OCI-LY3 (cell line): ENCODE measurements around the gene KL.

Source experiments
- EZH2phosphoT487 ChIP-seq: fragments of 200-600 bp; shearing (Covaris generic); IDR thresholded peaks from 2 replicates; pipeline ENCODE4 v1.6.1; 2018; ENCODE audit warnings: antibody characterized with exemption, mixed run types, low read depth
- TF ChIP-seq, protein P1 (sequence below): fragments of 200-600, 300-600 bp; sonication (generic); IDR thresholded peaks from 2 replicates; pipeline ENCODE4 v1.5.1; 2014; ENCODE audit warnings: antibody characterized with exemption, low read length, low read depth

DNA sequence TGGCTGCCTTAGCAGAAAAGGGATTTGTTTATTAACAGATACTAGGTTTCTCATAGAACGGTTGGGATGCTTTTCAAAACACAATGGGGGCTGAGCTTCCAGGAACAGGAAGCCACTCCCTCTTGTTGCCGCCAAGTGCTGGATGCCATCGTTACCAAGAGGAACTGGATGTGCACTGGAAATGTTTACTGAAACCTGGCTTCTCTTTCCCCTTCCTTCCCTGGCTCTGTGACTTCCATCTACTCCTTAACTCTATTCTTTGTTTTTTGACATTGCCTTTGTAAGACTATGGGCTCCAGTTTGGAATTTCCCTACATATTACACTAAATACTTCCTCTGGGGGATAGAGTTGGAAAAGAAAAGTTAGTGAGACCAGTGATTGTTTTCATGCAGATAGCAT, 11.7 kb upstream of the KL start:
- TF ChIP-seq, protein P1, sequence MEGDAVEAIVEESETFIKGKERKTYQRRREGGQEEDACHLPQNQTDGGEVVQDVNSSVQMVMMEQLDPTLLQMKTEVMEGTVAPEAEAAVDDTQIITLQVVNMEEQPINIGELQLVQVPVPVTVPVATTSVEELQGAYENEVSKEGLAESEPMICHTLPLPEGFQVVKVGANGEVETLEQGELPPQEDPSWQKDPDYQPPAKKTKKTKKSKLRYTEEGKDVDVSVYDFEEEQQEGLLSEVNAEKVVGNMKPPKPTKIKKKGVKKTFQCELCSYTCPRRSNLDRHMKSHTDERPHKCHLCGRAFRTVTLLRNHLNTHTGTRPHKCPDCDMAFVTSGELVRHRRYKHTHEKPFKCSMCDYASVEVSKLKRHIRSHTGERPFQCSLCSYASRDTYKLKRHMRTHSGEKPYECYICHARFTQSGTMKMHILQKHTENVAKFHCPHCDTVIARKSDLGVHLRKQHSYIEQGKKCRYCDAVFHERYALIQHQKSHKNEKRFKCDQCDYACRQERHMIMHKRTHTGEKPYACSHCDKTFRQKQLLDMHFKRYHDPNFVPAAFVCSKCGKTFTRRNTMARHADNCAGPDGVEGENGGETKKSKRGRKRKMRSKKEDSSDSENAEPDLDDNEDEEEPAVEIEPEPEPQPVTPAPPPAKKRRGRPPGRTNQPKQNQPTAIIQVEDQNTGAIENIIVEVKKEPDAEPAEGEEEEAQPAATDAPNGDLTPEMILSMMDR: no peak
- TF ChIP-seq EZH2phosphoT487: no peak
